Thymus (tissue), 11 donors: ENCODE measurements around the gene ZFAND5. TPM values are rescaled to one million over a fixed set of nuclear protein-coding genes. Genes with fewer than 3 reads are reported as not detected.

Experiments
- DNase-seq, 9 donors: peaks; one replicate each; pipeline ENCODE4 v3.0.0-alpha.2; 2013; ENCODE audit warnings: low spot score in 9 of 9, low read depth in 6 of 9, missing footprints in 1 of 9
- H3K27ac ChIP-seq, 2 donors: one replicate each; pipeline ENCODE4 v1.5.1; 2013; ENCODE audit warnings: control low read depth in 1 of 2, low read depth in 1 of 2, low read length in 1 of 2, mild to moderate bottlenecking in 1 of 2, moderate library complexity in 1 of 2
- H3K27me3 ChIP-seq, 2 donors: one replicate each; pipeline ENCODE4 v1.5.1; 2013; ENCODE audit warnings: low read length in 1 of 2; ENCODE audit not compliant: control insufficient read depth in 2 of 2, insufficient read depth in 1 of 2
- H3K36me3 ChIP-seq, 2 donors: one replicate each; pipeline ENCODE4 v1.5.1; 2013; ENCODE audit warnings: low read length in 1 of 2, mild to moderate bottlenecking in 1 of 2, moderate library complexity in 1 of 2; ENCODE audit not compliant: control insufficient read depth in 2 of 2, insufficient read depth in 2 of 2
- H3K4me1 ChIP-seq, 2 donors: one replicate each; pipeline ENCODE4 v1.5.1; 2013; ENCODE audit warnings: low read length in 2 of 2; ENCODE audit not compliant: control insufficient read depth in 2 of 2, insufficient read depth in 2 of 2
- H3K4me3 ChIP-seq, 2 donors: one replicate each; pipeline ENCODE4 v1.5.1; 2013; ENCODE audit warnings: low read length in 2 of 2, control low read depth in 1 of 2, mild to moderate bottlenecking in 1 of 2
- H3K9me3 ChIP-seq, 2 donors: one replicate each; pipeline ENCODE4 v1.5.1; 2013; ENCODE audit warnings: low read length in 1 of 2, mild to moderate bottlenecking in 1 of 2; ENCODE audit not compliant: control insufficient read depth in 2 of 2, insufficient read depth in 1 of 2
- WGBS: extraction: QIAGEN DNeasy Blood & Tissue Kit; methylation state at CpG from one replicate; pipeline ENCODE4 v1.1.7; 2013; 5-methylcytosine and 5-hydroxymethylcytosine counted together
- polyA plus RNA-seq: library from polyadenylated mRNA; stranded (reverse); fragments of 200-250 nt; gene quantifications from one replicate; pipeline ENCODE4 v1.2.3, GENCODE V29; 2013
- total RNA-seq: library from RNA; stranded (reverse); fragments of 120-200 nt; gene quantifications from one replicate; pipeline ENCODE4 v1.2.4, GENCODE V29; 2013
- donor health status: healthy.

ZFAND5 gene
- total and polyA plus RNA-seq, 2 donors: 56.2 to 210 TPM

- Histone ChIP-seq H3K27me3 (no peaks in the 10 kb centered on the region), H3K36me3 (no peaks in the 10 kb centered on the region), H3K4me3 (no peak overlapping the region), H3K4me1 (no peaks in the 10 kb centered on the region), H3K9me3 (no peaks in the 10 kb centered on the region), H3K27ac (no peak overlapping the region)
- DNase-seq: no peak
- 89% methylated on average over 5 of the region's 5 CpGs for WGBS
Measured at GRCh38 chr9:72337286-72337685, 27.7 kb downstream of the ZFAND5 start.

GRCh38 chr9:72334658-72335337 is 30.2 kb downstream of the ZFAND5 start:
- no peak overlapping the region for H3K4me3 ChIP-seq
- no peaks in the 10 kb centered on the region for H3K9me3 ChIP-seq
- WGBS: 94% methylated on average over 6 of the region's 6 CpGs
- H3K4me1 ChIP-seq: no peaks in the 10 kb centered on the region
- no peak for DNase-seq
- H3K27ac ChIP-seq: no peak overlapping the region
- no peaks in the 10 kb centered on the region for H3K36me3 ChIP-seq
- no peaks in the 10 kb centered on the region for H3K27me3 ChIP-seq

DNA sequence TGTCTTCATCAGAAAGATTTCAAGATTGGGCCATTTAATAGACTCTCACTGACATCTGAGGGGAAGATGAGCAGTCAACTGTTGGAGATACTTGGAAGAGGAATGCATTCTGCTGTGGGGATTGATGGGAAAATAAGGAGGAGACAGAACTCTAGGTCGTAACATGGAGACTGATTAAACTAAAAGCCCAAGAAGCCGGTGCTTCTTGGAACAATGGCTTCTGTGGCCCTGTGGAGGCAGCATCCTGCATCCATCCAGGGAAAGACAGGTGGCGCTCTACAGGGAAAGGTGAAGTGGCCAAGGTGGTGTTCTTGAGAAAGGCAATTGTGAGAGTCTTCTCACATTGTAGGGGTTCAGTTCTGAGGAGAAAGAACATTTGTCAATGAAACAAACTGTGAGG is 31.3 kb downstream of the ZFAND5 start:
- H3K4me3 ChIP-seq: no peak overlapping the region
- no peaks in the 10 kb centered on the region for H3K9me3 ChIP-seq
- DNase-seq: no peak
- no peaks in the 10 kb centered on the region for H3K27me3 ChIP-seq
- no peak overlapping the region for H3K27ac ChIP-seq
- no peaks in the 10 kb centered on the region for H3K4me1 ChIP-seq
- WGBS: 96% methylated on average over 3 of the region's 3 CpGs
- no peaks in the 10 kb centered on the region for H3K36me3 ChIP-seq

GRCh38 chr9:72333197-72333596 is 31.8 kb downstream of the ZFAND5 start:
- WGBS: 97% methylated on average over 3 of the region's 3 CpGs
- Histone ChIP-seq H3K27ac (no peak overlapping the region), H3K4me1 (no peaks in the 10 kb centered on the region), H3K27me3 (no peaks in the 10 kb centered on the region), H3K9me3 (no peaks in the 10 kb centered on the region), H3K36me3 (no peaks in the 10 kb centered on the region), H3K4me3 (no peak overlapping the region)
- no peak for DNase-seq

- DNase-seq: no peak
- no peaks in the 10 kb centered on the region for H3K36me3 ChIP-seq
- no peaks in the 10 kb centered on the region for H3K9me3 ChIP-seq
- no peaks in the 10 kb centered on the region for H3K27me3 ChIP-seq
- no peaks in the 10 kb centered on the region for H3K4me1 ChIP-seq
- no peak overlapping the region for H3K4me3 ChIP-seq
- WGBS: 98% methylated on average over 4 of the region's 4 CpGs
- H3K27ac ChIP-seq: no peak overlapping the region
Measured at GRCh38 chr9:72332351-72332750, 32.7 kb downstream of the ZFAND5 start.

- Histone ChIP-seq H3K36me3 (no peaks in the 10 kb centered on the region), H3K9me3 (no peaks in the 10 kb centered on the region), H3K4me1 (no peaks in the 10 kb centered on the region), H3K4me3 (no peak overlapping the region), H3K27ac (no peak overlapping the region), H3K27me3 (no peaks in the 10 kb centered on the region)
- 94% methylated on average over 10 of the region's 10 CpGs for WGBS
- no peak for DNase-seq
Measured at GRCh38 chr9:72327631-72328030, 37.4 kb downstream of the ZFAND5 start.

DNA sequence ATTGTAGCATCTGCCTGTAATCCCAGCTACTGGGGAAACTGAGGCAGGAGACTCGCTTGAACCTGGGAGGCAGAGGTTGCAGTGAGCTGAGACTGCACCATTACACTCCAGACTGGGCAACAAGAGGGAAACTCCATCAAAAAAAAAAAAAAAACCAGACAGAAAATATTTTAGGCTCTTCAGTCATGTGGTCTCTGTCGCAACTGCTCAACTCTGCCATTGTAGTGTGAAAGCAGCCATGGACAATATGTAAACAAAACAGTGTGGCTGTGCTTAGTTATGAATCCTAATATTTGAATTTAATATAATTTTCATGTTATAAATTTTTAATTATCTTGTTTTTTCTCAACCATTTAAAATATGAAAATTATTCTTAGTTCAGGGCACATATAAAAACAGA is 38.4 kb downstream of the ZFAND5 start:
- 98% methylated on average over 2 of the region's 2 CpGs for WGBS
- H3K36me3 ChIP-seq: no peaks in the 10 kb centered on the region
- H3K4me1 ChIP-seq: no peaks in the 10 kb centered on the region
- H3K9me3 ChIP-seq: no peaks in the 10 kb centered on the region
- H3K4me3 ChIP-seq: no peak overlapping the region
- no peak for DNase-seq
- no peaks in the 10 kb centered on the region for H3K27me3 ChIP-seq
- H3K27ac ChIP-seq: no peak overlapping the region

- H3K36me3 ChIP-seq: no peaks in the 10 kb centered on the region
- H3K27me3 ChIP-seq: no peaks in the 10 kb centered on the region
- 89% methylated on average over 3 of the region's 3 CpGs for WGBS
- no peak overlapping the region for H3K4me3 ChIP-seq
- no peaks in the 10 kb centered on the region for H3K9me3 ChIP-seq
- DNase-seq: no peak
- H3K4me1 ChIP-seq: no peaks in the 10 kb centered on the region
- H3K27ac ChIP-seq: no peak overlapping the region
Measured at GRCh38 chr9:72324974-72325373, 40.0 kb downstream of the ZFAND5 start.

GRCh38 chr9:72322678-72323077 is 42.3 kb downstream of the ZFAND5 start:
- Histone ChIP-seq H3K4me1 (no peaks in the 10 kb centered on the region), H3K36me3 (no peaks in the 10 kb centered on the region), H3K27ac (no peak overlapping the region), H3K27me3 (no peaks in the 10 kb centered on the region), H3K4me3 (no peak overlapping the region), H3K9me3 (no peaks in the 10 kb centered on the region)
- WGBS: 92% methylated on average over 3 of the region's 3 CpGs
- no peak for DNase-seq
